ENCODE measurements around the gene CBFA2T3.

Gene CBFA2T3

GRCh38 chr16:88837806-88838205, 139.2 kb downstream of the CBFA2T3 start:
- H3K9me3 ChIP-seq (ENCODE audit: control insufficient read depth in 1 of 2, low read length in 2 of 2), result no peaks in the 10 kb centered on the region
- no peak overlapping the region for H3K27ac ChIP-seq (ENCODE audit: low read length)
- H3K36me3 ChIP-seq (ENCODE audit: control insufficient read depth in 1 of 2, insufficient read depth in 2 of 2, low read length in 2 of 2), result peaks cover 5 to 53% of the 10 kb centered on the region in 2 donors
- H3K4me3 ChIP-seq (ENCODE audit: low read depth in 1 of 2, low read length in 2 of 2), result no peak overlapping the region
- no peaks in the 10 kb centered on the region for H3K27me3 ChIP-seq (ENCODE audit: low read depth, low read length)
- H3K4me1 ChIP-seq (ENCODE audit: control insufficient read depth in 1 of 2, insufficient read depth in 2 of 2, low read length in 2 of 2), result no peaks in the 10 kb centered on the region

DNA sequence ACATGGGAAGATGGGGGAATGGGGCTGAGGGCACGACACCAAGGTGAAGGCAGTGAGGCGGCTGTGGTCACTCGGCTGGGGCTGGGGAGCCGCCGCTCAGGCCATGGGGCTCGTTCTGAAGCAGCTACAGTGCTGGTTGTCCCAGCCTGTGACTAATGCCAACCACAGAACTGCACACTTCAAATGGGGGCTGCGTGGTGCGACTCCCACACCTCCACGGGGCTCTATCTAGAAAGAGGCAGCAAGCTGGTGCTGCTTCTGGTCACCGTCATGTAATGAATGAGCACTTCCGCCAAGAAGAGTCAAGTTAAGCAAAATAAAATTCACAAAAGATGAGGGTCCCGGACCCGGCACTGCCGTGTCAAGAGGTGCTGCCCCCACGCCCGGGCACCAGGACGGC, 140.2 kb downstream of the CBFA2T3 start:
- H3K4me1 ChIP-seq (ENCODE audit: control insufficient read depth in 1 of 2, insufficient read depth in 2 of 2, low read length in 2 of 2), result no peaks in the 10 kb centered on the region
- H3K4me3 ChIP-seq (ENCODE audit: low read depth in 1 of 2, low read length in 2 of 2), result no peak overlapping the region
- H3K27me3 ChIP-seq (ENCODE audit: low read depth, low read length), result no peaks in the 10 kb centered on the region
- H3K36me3 ChIP-seq (ENCODE audit: control insufficient read depth in 1 of 2, insufficient read depth in 2 of 2, low read length in 2 of 2), result peaks cover 5 to 49% of the 10 kb centered on the region in 2 donors
- no peak overlapping the region for H3K27ac ChIP-seq (ENCODE audit: low read length)
- no peaks in the 10 kb centered on the region for H3K9me3 ChIP-seq (ENCODE audit: control insufficient read depth in 1 of 2, low read length in 2 of 2)

DNA sequence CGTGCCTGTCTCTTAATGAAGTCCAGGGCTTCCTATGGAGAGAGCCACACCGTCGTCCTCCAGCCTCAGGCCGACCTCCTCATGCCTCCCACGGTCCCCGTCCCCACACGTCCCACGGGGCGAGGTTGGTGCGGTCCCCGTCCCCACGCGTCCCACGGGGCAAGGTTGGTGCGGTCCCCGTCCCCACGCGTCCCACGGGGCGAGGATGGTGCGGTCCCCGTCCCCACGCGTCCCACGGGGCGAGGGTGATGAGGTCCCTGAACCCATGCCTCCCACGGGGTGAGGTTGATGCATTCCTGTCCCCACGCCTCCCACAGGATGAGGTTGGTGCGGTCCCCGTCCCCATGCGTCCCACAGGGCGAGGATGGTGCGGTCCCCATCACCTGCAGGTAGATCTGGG, 141.2 kb downstream of the CBFA2T3 start:
- Histone ChIP-seq H3K27me3 (ENCODE audit: low read depth, low read length) (no peaks in the 10 kb centered on the region), H3K9me3 (ENCODE audit: control insufficient read depth in 1 of 2, low read length in 2 of 2) (no peaks in the 10 kb centered on the region), H3K4me3 (ENCODE audit: low read depth in 1 of 2, low read length in 2 of 2) (no peak overlapping the region), H3K4me1 (ENCODE audit: control insufficient read depth in 1 of 2, insufficient read depth in 2 of 2, low read length in 2 of 2) (no peaks in the 10 kb centered on the region), H3K36me3 (ENCODE audit: control insufficient read depth in 1 of 2, insufficient read depth in 2 of 2, low read length in 2 of 2) (peaks cover 5 to 47% of the 10 kb centered on the region in 2 donors), H3K27ac (ENCODE audit: low read length) (no peak overlapping the region)

GRCh38 chr16:88835383-88835782, 141.6 kb downstream of the CBFA2T3 start:
- peaks cover 3 to 42% of the 10 kb centered on the region in 2 donors for H3K36me3 ChIP-seq (ENCODE audit: control insufficient read depth in 1 of 2, insufficient read depth in 2 of 2, low read length in 2 of 2)
- no peak overlapping the region for H3K27ac ChIP-seq (ENCODE audit: low read length)
- H3K9me3 ChIP-seq (ENCODE audit: control insufficient read depth in 1 of 2, low read length in 2 of 2), result no peaks in the 10 kb centered on the region
- H3K27me3 ChIP-seq (ENCODE audit: low read depth, low read length), result no peaks in the 10 kb centered on the region
- no peaks in the 10 kb centered on the region for H3K4me1 ChIP-seq (ENCODE audit: control insufficient read depth in 1 of 2, insufficient read depth in 2 of 2, low read length in 2 of 2)
- H3K4me3 ChIP-seq (ENCODE audit: low read depth in 1 of 2, low read length in 2 of 2), result no peak overlapping the region

DNA sequence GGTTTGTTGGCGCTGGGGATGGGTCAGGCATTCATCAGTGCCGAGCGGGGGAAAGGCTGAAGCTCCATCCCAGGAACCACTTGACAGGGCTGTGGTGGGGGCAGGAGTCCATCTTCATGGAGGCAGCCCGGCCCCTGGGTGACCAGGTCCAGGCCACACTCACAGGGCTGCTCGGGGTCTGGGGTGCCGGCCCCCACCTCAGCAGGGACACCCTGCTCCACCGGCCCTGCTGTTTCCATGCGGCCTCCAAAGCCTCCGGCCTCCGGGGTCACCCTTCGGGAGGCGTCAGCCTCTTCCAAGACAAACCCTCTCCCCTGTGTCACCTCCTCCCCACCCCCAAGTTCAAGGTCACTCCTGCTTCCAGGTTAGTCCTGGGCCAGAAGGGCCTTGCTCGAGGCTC, 142.3 kb downstream of the CBFA2T3 start:
- no peaks in the 10 kb centered on the region for H3K27me3 ChIP-seq (ENCODE audit: low read depth, low read length)
- no peak overlapping the region for H3K27ac ChIP-seq (ENCODE audit: low read length)
- H3K4me3 ChIP-seq (ENCODE audit: low read depth in 1 of 2, low read length in 2 of 2), result no peak overlapping the region
- H3K9me3 ChIP-seq (ENCODE audit: control insufficient read depth in 1 of 2, low read length in 2 of 2), result no peaks in the 10 kb centered on the region
- H3K36me3 ChIP-seq (ENCODE audit: control insufficient read depth in 1 of 2, insufficient read depth in 2 of 2, low read length in 2 of 2), result peaks cover 0 to 36% of the 10 kb centered on the region in 2 donors
- H3K4me1 ChIP-seq (ENCODE audit: control insufficient read depth in 1 of 2, insufficient read depth in 2 of 2, low read length in 2 of 2), result no peaks in the 10 kb centered on the region

DNA sequence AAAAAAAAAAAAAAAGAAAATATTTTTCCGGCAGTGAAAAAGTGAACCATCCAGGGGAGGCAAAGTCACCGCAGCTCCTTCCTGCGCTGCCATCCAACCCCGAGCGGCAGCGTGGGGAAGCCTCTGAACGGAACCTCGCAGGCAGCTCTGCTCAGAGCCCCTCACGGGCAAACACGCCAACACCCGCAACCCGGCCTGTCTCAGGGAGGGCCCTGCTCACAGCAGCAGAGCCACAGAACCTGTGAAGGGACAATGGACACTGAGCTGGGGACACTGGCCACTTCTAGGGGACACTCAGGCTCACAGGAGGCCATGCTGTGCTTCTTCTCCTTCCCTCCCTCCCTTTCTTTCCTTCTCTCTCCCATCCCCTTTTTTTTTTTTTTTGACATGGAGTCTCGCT, 143.9 kb downstream of the CBFA2T3 start:
- no peaks in the 10 kb centered on the region for H3K27me3 ChIP-seq (ENCODE audit: low read depth, low read length)
- peaks cover 0 to 34% of the 10 kb centered on the region in 2 donors for H3K36me3 ChIP-seq (ENCODE audit: control insufficient read depth in 1 of 2, insufficient read depth in 2 of 2, low read length in 2 of 2)
- no peaks in the 10 kb centered on the region for H3K9me3 ChIP-seq (ENCODE audit: control insufficient read depth in 1 of 2, low read length in 2 of 2)
- H3K4me3 ChIP-seq (ENCODE audit: low read depth in 1 of 2, low read length in 2 of 2), result no peak overlapping the region
- H3K4me1 ChIP-seq (ENCODE audit: control insufficient read depth in 1 of 2, insufficient read depth in 2 of 2, low read length in 2 of 2), result no peaks in the 10 kb centered on the region
- H3K27ac ChIP-seq (ENCODE audit: low read length), result no peak overlapping the region

GRCh38 chr16:88831838-88832237, 145.2 kb downstream of the CBFA2T3 start:
- H3K4me3 ChIP-seq (ENCODE audit: low read depth in 1 of 2, low read length in 2 of 2), result no peak overlapping the region
- H3K4me1 ChIP-seq (ENCODE audit: control insufficient read depth in 1 of 2, insufficient read depth in 2 of 2, low read length in 2 of 2), result no peaks in the 10 kb centered on the region
- H3K27ac ChIP-seq (ENCODE audit: low read length), result no peak overlapping the region
- no peaks in the 10 kb centered on the region for H3K27me3 ChIP-seq (ENCODE audit: low read depth, low read length)
- H3K9me3 ChIP-seq (ENCODE audit: control insufficient read depth in 1 of 2, low read length in 2 of 2), result no peaks in the 10 kb centered on the region
- H3K36me3 ChIP-seq (ENCODE audit: control insufficient read depth in 1 of 2, insufficient read depth in 2 of 2, low read length in 2 of 2), result peaks cover 0 to 38% of the 10 kb centered on the region in 2 donors

DNA sequence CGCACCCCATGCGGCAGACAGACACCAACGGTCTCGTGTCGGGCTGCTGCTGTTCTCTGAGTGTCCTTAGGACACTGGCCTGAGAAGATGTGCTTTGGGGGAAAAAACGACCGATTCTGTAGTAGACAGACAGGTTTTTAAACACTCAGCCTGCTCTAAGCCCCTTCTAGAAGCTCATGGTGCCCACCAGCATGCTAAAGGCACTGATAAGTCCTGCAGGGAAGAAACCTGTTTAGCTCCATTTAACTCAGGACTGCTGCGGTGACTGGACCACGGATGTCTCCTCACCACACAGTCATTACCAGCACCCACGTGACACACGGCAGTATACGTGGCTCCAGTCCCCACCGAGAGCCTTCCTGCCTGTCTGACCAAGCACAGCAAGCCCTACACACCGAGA, 146.2 kb downstream of the CBFA2T3 start:
- H3K36me3 ChIP-seq (ENCODE audit: control insufficient read depth in 1 of 2, insufficient read depth in 2 of 2, low read length in 2 of 2), result peaks cover 0 to 38% of the 10 kb centered on the region in 2 donors
- H3K4me3 ChIP-seq (ENCODE audit: low read depth in 1 of 2, low read length in 2 of 2), result no peak overlapping the region
- no peaks in the 10 kb centered on the region for H3K27me3 ChIP-seq (ENCODE audit: low read depth, low read length)
- no peaks in the 10 kb centered on the region for H3K9me3 ChIP-seq (ENCODE audit: control insufficient read depth in 1 of 2, low read length in 2 of 2)
- H3K27ac ChIP-seq (ENCODE audit: low read length), result no peak overlapping the region
- no peaks in the 10 kb centered on the region for H3K4me1 ChIP-seq (ENCODE audit: control insufficient read depth in 1 of 2, insufficient read depth in 2 of 2, low read length in 2 of 2)

DNA sequence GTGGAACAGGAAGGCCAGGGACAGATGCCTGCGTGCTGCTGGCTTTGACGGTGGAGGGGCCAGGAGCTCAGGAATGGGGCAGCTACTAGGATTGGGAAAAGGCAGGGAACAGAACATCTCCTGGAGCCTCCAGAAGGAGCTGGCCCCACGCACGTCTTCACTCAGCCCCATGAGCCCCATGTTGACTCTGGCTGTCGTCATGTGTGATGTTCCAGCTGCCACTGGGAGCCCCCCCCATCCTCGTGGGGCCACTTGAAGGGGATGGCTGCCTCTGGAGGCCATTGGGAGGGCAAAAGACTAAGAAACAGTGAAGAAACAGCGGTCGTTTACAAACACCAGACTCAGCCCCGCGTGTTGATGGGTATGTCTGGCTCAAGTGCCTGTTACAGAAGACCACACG, 146.7 kb downstream of the CBFA2T3 start:
- H3K4me1 ChIP-seq (ENCODE audit: control insufficient read depth in 1 of 2, insufficient read depth in 2 of 2, low read length in 2 of 2), result no peaks in the 10 kb centered on the region
- H3K27me3 ChIP-seq (ENCODE audit: low read depth, low read length), result no peaks in the 10 kb centered on the region
- no peak overlapping the region for H3K4me3 ChIP-seq (ENCODE audit: low read depth in 1 of 2, low read length in 2 of 2)
- H3K9me3 ChIP-seq (ENCODE audit: control insufficient read depth in 1 of 2, low read length in 2 of 2), result no peaks in the 10 kb centered on the region
- peaks cover 0 to 33% of the 10 kb centered on the region in 2 donors for H3K36me3 ChIP-seq (ENCODE audit: control insufficient read depth in 1 of 2, insufficient read depth in 2 of 2, low read length in 2 of 2)
- H3K27ac ChIP-seq (ENCODE audit: low read length), result no peak overlapping the region

DNA sequence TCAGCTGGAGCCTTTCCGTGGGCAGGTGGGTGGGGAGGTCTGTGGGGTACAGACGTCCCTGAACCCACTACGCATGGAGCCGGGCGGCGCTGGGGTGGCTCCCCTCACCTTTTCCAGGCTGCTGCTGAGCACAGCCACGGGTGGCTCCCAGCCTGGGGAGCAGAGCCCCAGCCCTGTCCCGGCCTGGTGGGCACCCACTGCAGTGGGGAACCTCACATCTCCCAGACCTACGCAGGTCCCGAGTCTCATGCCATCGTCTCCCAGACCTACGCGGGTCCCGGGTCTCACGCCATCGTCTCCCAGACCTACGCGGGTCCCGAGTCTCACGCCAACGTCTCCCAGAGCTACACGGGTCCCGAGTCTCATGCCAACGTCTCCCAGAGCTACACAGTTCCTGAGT, 148.3 kb downstream of the CBFA2T3 start:
- no peak overlapping the region for H3K27ac ChIP-seq (ENCODE audit: low read length)
- H3K9me3 ChIP-seq (ENCODE audit: control insufficient read depth in 1 of 2, low read length in 2 of 2), result no peaks in the 10 kb centered on the region
- peaks cover 0 to 40% of the 10 kb centered on the region in 2 donors for H3K36me3 ChIP-seq (ENCODE audit: control insufficient read depth in 1 of 2, insufficient read depth in 2 of 2, low read length in 2 of 2)
- no peak overlapping the region for H3K4me3 ChIP-seq (ENCODE audit: low read depth in 1 of 2, low read length in 2 of 2)
- no peaks in the 10 kb centered on the region for H3K4me1 ChIP-seq (ENCODE audit: control insufficient read depth in 1 of 2, insufficient read depth in 2 of 2, low read length in 2 of 2)
- H3K27me3 ChIP-seq (ENCODE audit: low read depth, low read length), result no peaks in the 10 kb centered on the region

DNA sequence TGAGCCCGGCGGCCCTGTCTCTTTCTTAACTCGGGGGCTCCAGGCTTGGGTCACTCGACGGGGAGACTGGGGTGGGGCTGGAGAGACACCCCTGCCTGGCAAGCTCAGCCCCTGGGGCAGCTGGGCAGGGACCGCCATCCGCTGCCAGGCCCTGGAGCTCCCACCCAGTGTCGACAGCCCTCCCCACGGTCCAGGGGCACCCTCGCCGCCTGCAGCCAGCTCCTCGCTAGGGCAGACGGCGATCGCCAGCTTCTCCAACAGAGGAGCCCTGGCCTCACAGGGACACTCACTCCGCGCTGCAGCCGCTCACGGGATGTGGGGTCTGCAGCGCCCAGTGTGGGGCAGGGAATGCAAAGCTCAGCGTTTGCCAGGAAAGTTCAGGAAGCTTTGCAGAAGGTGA, 149.3 kb downstream of the CBFA2T3 start:
- no peaks in the 10 kb centered on the region for H3K27me3 ChIP-seq (ENCODE audit: low read depth, low read length)
- no peak overlapping the region for H3K4me3 ChIP-seq (ENCODE audit: low read depth in 1 of 2, low read length in 2 of 2)
- peaks cover 0 to 48% of the 10 kb centered on the region in 2 donors for H3K36me3 ChIP-seq (ENCODE audit: control insufficient read depth in 1 of 2, insufficient read depth in 2 of 2, low read length in 2 of 2)
- no peaks in the 10 kb centered on the region for H3K9me3 ChIP-seq (ENCODE audit: control insufficient read depth in 1 of 2, low read length in 2 of 2)
- H3K27ac ChIP-seq (ENCODE audit: low read length), result no peak overlapping the region
- no peaks in the 10 kb centered on the region for H3K4me1 ChIP-seq (ENCODE audit: control insufficient read depth in 1 of 2, insufficient read depth in 2 of 2, low read length in 2 of 2)

DNA sequence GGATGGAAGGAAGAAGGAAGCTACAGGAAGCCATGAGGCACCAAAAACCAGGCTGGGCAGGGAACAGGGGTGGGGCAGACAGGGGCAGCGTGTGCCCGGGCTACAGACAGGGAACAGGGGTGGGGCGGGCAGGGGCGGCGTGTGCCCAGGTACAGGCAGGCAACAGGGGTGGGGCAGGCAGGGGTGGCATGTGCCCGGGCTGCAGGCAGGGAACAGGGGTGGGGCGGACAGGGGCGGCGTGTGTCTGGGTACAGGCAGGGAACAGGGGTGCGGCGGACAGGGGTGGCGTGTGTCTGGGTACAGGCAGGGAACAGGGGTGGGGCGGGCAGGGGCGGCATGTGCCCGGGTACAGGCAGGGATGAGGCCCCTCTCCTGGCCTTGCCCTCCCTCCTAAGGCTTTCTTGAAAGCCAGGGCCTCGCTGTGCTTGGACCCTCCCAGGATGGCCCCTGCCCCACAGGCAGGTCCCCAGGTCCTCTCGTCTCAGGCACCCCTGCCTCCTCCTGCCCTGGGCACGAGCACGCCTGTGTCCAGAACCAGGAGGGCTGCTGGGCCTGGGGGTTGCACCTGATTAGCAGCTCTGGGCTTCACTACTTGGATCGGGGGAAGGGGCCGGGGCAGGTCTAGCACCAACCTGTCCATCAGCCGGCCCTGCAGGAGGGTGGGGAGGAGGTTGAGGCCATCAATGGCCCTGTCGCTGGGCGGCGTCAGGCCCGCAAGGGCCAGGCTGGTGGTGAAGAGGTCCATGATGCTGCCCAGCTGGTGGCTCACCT, 150.8 kb downstream of the CBFA2T3 start:
- Histone ChIP-seq H3K36me3 (ENCODE audit: control insufficient read depth in 1 of 2, insufficient read depth in 2 of 2, low read length in 2 of 2) (peaks cover 0 to 63% of the 10 kb centered on the region in 2 donors), H3K27me3 (ENCODE audit: low read depth, low read length) (no peaks in the 10 kb centered on the region), H3K4me1 (ENCODE audit: control insufficient read depth in 1 of 2, insufficient read depth in 2 of 2, low read length in 2 of 2) (no peaks in the 10 kb centered on the region), H3K27ac (ENCODE audit: low read length) (no peak overlapping the region), H3K4me3 (ENCODE audit: low read depth in 1 of 2, low read length in 2 of 2) (no peak overlapping the region), H3K9me3 (ENCODE audit: control insufficient read depth in 1 of 2, low read length in 2 of 2) (no peaks in the 10 kb centered on the region)

Measured in muscle layer of duodenum (tissue), 2 donors.